AG10803 (cell line): Measurements from ENCODE around the gene SP1.
A peak's percentile ranks its signal among the peaks of the same experiment; 100 is the strongest.
"Not testable (repeated sequence)": the region's sequence is repeated elsewhere in the genome, so short reads cannot be mapped to it uniquely, and the experiment has no call there.

Experiments
- DNase-seq: peaks from one replicate; pipeline ENCODE4 v3.0.0; 2010; ENCODE audit warnings: low read depth
- H3K4me3 ChIP-seq: 2 replicates; pipeline ENCODE4 v1.5.1; 2011; ENCODE audit warnings: mild to moderate bottlenecking, low read length, control low read depth
- TF ChIP-seq, protein P1 (sequence below): conservative IDR thresholded peaks from 2 replicates; pipeline ENCODE4 v1.5.1; 2011; ENCODE audit warnings: mild to moderate bottlenecking, low read length, control low read depth, inconsistent platforms

Gene SP1

DNA sequence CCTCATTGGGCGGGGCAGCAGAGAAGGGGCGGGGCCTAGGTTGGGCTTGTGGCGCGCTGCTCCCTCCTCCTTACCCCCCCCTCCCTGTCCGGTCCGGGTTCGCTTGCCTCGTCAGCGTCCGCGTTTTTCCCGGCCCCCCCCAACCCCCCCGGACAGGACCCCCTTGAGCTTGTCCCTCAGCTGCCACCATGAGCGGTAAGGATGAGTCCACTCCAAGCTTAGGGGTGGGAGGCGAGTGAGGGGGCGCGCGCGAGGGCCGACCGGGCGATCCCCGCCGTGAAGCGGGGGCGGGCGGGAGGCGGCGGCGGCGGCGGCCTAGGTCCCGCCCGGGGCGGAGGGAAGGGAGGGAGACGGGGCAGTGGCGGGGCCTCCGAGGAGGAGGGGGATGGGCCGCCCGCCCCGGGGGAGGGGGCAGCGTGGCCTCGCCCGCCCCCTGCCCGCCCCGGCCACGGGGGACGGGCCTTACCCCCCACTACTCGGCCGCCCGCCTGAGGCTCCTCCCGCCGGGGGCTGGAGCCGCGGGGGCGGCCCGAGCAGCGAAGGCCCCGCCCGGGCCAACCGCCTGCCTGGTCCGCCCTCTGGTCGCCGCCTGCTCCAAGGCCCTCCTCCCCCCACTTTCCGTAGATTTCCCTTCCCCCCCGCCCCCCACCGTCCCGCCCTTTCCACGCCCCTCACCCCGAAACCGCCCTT is at the start of gene SP1:
SP1 (plus strand) TSS at position 73 of the 690 bp plus-strand sequence; CDS start at position 189, 116 bp downstream.
- TF ChIP-seq, protein P1, sequence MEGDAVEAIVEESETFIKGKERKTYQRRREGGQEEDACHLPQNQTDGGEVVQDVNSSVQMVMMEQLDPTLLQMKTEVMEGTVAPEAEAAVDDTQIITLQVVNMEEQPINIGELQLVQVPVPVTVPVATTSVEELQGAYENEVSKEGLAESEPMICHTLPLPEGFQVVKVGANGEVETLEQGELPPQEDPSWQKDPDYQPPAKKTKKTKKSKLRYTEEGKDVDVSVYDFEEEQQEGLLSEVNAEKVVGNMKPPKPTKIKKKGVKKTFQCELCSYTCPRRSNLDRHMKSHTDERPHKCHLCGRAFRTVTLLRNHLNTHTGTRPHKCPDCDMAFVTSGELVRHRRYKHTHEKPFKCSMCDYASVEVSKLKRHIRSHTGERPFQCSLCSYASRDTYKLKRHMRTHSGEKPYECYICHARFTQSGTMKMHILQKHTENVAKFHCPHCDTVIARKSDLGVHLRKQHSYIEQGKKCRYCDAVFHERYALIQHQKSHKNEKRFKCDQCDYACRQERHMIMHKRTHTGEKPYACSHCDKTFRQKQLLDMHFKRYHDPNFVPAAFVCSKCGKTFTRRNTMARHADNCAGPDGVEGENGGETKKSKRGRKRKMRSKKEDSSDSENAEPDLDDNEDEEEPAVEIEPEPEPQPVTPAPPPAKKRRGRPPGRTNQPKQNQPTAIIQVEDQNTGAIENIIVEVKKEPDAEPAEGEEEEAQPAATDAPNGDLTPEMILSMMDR, result no peak
- DNase-seq, result peak; percentile 95
- H3K4me3 ChIP-seq, result peak within 1 kb of the TSS; percentile 75

DNA sequence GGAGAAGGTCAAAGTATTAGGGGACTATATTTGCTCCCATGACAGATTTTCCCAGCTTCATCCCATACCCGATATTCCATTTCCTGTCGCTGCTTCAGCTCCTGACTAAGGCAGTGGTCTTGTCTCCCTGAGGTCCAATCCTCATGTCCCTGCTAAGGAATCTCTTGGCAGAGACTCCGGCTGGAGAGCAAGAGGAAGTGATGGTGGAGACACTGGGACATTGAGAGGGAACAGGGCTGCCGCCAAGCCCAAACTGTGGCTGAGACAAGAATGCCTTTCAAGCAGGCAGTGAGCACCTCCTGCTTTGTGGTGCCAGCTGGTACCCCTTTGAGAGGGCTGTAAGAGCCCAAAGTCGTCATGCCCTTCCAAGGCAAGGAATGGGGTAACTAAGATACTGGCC is 49.3 kb upstream of the SP1 start:
- DNase-seq, result no peak

DNA sequence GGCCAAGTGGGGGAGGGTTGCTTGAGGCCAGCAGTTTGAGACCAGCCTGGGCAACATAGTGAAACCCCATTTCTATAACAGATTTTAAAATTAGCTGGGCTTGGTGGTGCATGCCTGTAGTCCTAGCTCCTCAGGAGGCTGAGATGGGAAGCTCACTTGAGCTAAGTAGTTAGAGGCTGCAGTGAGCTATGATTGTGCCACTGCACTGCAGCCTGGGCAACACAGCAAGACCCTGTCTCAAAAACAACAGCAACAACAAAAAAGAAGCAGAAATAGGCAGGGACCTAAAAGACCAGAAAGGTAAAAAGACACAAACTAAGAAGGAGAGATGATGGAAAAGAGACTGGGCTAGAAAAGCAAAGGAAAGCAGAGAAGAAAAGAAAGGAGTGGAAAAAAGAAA is 47.6 kb upstream of the SP1 start:
- DNase-seq, H3K4me3 ChIP-seq: not testable (repeated sequence)

More for the DNA sequence above, 49.3 kb upstream of the SP1 start:
- H3K4me3 ChIP-seq, result no peak overlapping the region
- TF ChIP-seq, protein P1, result no peak

DNA sequence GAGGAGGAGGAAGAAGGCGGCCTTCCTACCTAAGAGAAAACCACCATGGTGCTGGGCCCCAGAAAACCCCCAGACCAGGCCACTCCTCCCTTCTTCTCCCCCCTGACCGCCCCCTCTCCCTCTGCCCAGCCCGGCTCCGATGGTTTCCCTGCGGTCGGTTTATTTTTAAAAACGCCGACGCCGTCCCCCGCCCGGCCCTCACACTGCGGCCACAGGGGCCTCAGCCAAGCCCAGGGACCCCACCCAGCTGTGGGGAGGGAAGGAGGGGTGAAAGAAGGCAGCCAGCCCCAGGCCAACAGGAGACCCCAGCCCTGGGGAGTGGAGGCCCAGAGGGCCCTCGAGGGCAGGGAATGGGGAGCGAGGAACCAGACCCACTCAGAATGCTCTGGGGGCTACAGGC is 47.2 kb upstream of the SP1 start:
- H3K4me3 ChIP-seq, result no peak overlapping the region
- TF ChIP-seq, protein P1, result no peak
- DNase-seq, result no peak

DNA sequence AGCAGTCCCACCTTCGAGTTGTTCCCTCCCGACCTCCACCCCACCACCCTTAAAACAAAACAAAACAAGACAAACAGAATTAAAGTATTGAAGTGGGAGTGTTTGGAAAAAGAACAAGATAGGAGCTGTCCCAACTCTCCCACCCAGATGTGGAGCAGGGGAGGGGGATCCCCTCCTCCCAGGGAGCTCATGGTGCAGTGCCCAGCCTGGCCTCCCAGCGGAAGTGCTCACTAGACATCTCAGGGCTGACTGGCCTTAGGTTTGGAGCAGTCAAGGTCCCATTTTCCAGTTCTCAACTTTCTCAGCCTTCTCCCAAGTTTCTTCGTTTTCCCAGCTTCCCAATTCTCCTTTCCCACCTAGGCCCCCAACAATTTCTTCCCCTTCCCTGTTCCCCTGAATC is 46.7 kb upstream of the SP1 start:
- TF ChIP-seq, protein P1, result no peak
- DNase-seq, result no peak
- H3K4me3 ChIP-seq, result no peak overlapping the region

DNA sequence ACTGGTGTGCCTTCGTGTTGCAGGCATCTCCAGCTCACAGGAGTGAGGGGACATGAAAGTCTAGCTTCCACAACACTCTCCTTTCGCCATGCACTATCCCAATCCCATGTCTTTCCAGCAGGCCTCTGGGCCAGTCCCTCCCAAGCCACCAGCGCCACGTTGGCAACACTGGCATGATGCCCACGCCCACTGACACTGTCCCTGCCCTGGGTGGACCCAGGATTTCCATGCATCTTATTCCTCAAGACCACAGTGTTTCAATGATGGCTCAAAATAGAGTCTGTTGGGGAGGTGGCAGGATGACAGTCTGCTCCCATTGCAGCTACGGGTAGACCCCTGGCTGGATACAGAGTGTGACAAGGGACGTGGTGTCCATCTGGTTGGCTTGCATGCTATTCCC is 46.1 kb upstream of the SP1 start:
- no peak overlapping the region for H3K4me3 ChIP-seq
- DNase-seq, result no peak

DNA sequence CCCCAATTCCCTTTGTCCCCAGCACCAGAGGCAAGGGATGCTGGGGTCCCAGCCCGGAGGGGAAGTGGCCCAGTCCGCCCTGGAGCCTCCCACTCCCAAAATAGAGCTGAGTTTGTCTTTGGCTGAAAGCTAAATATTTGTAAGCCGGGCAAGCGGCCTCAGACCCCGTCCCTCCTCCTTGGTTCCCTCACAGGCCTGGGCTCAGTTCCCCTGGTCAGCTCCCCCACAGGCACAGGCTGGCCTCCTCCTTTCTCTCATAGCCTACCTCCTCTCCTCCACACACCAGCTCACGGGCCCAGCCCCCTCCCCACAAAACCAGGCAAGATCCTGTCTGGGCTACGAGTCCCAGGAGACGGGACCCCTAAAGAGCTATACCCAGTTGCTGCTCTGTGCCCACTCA is 45.2 kb upstream of the SP1 start:
- TF ChIP-seq, protein P1, result no peak
- H3K4me3 ChIP-seq, result no peak overlapping the region
- no peak for DNase-seq

More for the DNA sequence above, 46.1 kb upstream of the SP1 start:
- TF ChIP-seq, protein P1, result no peak

DNA sequence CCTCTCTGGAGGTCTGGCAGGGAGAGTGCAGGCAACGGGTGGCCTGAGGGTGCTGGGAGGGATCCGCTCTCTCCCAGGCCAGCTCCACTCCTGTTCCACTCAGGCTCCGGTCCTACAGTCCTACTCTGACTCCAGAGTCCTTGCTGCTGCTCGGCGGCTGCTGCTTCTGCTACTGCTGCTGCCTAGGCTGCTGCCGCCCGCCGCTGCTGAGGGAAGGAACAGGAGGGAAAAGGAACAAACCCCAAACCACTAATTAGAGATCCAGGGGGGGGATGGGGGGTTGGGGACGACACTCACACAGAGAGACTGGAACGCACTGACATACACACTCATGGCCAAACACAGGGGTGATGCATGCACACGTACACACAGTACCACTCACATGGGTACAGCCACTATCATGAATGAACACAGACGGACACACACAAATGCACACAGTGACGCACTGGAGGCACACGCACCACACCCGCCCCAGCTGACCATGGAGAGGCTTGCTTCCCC is 43.7 kb upstream of the SP1 start, which contains the start of gene SP7:
SP7 (minus strand) TSS at position 174 of the 501 bp plus-strand sequence. CDS start 708 bp downstream, outside the sequence.
- peak; percentile 15 for DNase-seq
- no peak within 1 kb of the TSS for H3K4me3 ChIP-seq
- TF ChIP-seq, protein P1, result no peak
